ENCODE data around the gene SLC38A6. TPM values are rescaled to one million over a fixed set of nuclear protein-coding genes. Genes with fewer than 3 reads are reported as not detected.

SLC38A6 gene
- total and polyA plus RNA-seq, 9 of the 15 experiments (the other 6 are each of a cell fraction or from before 2014, with no cell fraction given), result 9.8 to 40.3 (median 17.6) TPM

DNA sequence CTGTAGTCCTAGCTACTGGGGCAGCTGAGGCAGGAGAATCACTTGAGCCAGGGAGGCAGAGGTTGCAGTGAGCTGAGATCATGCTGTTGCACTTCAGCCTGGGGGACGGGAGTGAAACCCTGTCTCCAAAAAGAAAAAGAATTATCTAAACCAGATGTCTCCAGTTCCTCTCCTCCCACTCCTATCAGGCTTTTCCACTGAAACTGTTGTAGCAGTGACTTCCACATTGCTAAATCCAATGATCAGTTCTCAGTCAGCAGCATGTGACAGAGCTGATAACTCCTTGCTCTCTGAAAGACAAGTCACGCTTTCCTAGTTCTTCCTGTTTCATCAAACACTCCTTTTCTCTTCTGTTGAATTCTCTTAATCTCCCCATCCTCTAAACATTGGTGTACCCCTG lies 8.6 kb downstream of the SLC38A6 start (continued):
- no peak for TF ChIP-seq BRCA1 (IDR thresholded peaks at IDR 0.05)
- no peak for TF ChIP-seq BRCA1 (CRISPR knock-in tag; IDR thresholded peaks at IDR 0.05)
- peak; percentile 52; the same call in 1 of the 2 replicates for TF ChIP-seq CREM (IDR thresholded peaks at IDR 0.05; ENCODE audit: low read depth)
- TF ChIP-seq XRCC5 (IDR thresholded peaks at IDR 0.05; ENCODE audit: low read depth, low read length), result no peak
- peak; percentile 43; the same call in 1 of the 2 replicates for TF ChIP-seq MBD2 (IDR thresholded peaks at IDR 0.05; ENCODE audit: borderline replicate concordance, low read depth)
- TF ChIP-seq, protein P1, sequence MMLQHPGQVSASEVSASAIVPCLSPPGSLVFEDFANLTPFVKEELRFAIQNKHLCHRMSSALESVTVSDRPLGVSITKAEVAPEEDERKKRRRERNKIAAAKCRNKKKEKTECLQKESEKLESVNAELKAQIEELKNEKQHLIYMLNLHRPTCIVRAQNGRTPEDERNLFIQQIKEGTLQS (IDR thresholded peaks at IDR 0.05), result peak; percentile 54; the same call in 1 of the 2 replicates
- TF ChIP-seq, protein P1 (CRISPR knock-in tag; conservative IDR thresholded peaks at IDR 0.05), result no peak
- TF ChIP-seq CHD1 (IDR thresholded peaks at IDR 0.05; ENCODE audit: low read length), result no peak
- peak; percentile 76; the same call in 1 of the 2 replicates for TF ChIP-seq JUND (IDR thresholded peaks at IDR 0.05; ENCODE audit: borderline replicate concordance, low read depth, low read length)
- no peak; the same call in 2 of the 3 replicates for TF ChIP-seq JUND (tag; IDR thresholded peaks at IDR 0.05; ENCODE audit: borderline replicate concordance, low read depth, low read length)
- no peak for TF ChIP-seq PHB (CRISPR knock-in tag; IDR thresholded peaks at IDR 0.05)
- peak; percentile 89 for TF ChIP-seq SMARCE1 (IDR thresholded peaks at IDR 0.05)
- peak; percentile 72 to 77; a peak in 3 of 4 replicates for TF ChIP-seq ARNT (IDR thresholded peaks at IDR 0.05)
- peak; percentile 84 for TF ChIP-seq L3MBTL2 (IDR thresholded peaks at IDR 0.05)
- no peak for TF ChIP-seq E2F3 (CRISPR knock-in tag; IDR thresholded peaks at IDR 0.05)
- TF ChIP-seq, protein P2, sequence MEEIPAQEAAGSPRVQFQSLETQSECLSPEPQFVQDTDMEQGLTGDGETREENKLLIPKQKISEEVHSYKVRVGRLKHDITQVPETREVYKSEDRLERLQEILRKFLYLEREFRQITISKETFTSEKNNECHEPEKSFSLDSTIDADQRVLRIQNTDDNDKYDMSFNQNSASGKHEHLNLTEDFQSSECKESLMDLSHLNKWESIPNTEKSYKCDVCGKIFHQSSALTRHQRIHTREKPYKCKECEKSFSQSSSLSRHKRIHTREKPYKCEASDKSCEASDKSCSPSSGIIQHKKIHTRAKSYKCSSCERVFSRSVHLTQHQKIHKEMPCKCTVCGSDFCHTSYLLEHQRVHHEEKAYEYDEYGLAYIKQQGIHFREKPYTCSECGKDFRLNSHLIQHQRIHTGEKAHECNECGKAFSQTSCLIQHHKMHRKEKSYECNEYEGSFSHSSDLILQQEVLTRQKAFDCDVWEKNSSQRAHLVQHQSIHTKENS (CRISPR knock-in tag; IDR thresholded peaks at IDR 0.05), result no peak
- TF ChIP-seq COPS2 (conservative IDR thresholded peaks at IDR 0.05), result no peak
- TF ChIP-seq ZNF717 (CRISPR knock-in tag; IDR thresholded peaks at IDR 0.05), result no peak
- TF ChIP-seq SRSF1 (IDR thresholded peaks at IDR 0.05; ENCODE audit: low read depth, low read length), result no peak
- TF ChIP-seq, protein P3, sequence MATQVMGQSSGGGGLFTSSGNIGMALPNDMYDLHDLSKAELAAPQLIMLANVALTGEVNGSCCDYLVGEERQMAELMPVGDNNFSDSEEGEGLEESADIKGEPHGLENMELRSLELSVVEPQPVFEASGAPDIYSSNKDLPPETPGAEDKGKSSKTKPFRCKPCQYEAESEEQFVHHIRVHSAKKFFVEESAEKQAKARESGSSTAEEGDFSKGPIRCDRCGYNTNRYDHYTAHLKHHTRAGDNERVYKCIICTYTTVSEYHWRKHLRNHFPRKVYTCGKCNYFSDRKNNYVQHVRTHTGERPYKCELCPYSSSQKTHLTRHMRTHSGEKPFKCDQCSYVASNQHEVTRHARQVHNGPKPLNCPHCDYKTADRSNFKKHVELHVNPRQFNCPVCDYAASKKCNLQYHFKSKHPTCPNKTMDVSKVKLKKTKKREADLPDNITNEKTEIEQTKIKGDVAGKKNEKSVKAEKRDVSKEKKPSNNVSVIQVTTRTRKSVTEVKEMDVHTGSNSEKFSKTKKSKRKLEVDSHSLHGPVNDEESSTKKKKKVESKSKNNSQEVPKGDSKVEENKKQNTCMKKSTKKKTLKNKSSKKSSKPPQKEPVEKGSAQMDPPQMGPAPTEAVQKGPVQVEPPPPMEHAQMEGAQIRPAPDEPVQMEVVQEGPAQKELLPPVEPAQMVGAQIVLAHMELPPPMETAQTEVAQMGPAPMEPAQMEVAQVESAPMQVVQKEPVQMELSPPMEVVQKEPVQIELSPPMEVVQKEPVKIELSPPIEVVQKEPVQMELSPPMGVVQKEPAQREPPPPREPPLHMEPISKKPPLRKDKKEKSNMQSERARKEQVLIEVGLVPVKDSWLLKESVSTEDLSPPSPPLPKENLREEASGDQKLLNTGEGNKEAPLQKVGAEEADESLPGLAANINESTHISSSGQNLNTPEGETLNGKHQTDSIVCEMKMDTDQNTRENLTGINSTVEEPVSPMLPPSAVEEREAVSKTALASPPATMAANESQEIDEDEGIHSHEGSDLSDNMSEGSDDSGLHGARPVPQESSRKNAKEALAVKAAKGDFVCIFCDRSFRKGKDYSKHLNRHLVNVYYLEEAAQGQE (IDR thresholded peaks at IDR 0.05; ENCODE audit: borderline replicate concordance), result peak; percentile 81
- TF ChIP-seq, protein P3 (CRISPR knock-in tag; IDR thresholded peaks at IDR 0.05; ENCODE audit: low read depth), result no peak
- TF ChIP-seq ZBTB7A (IDR thresholded peaks at IDR 0.05; ENCODE audit: borderline replicate concordance, control insufficient read depth, low read depth, low read length), result no peak
- TF ChIP-seq RUNX1 (IDR thresholded peaks at IDR 0.05; ENCODE audit: low read depth), result no peak

All from K562 (cell line).